H1 (cell line): Measurements from ENCODE around the gene OR8G5. TPM values are rescaled to one million over a fixed set of nuclear protein-coding genes. Genes with fewer than 3 reads are reported as not detected.

ENCODE experiments used
- CTCF ChIA-PET: fragments of 300-600 bp; sonication (Branson Sonifier 250); formaldehyde crosslinking; loops from one replicate; lab custom pipeline; 2021; ENCODE audit not compliant: partially characterized antibody; lab: Charles Lee
- POLR2A ChIA-PET: fragments of 300-600 bp; sonication (Branson Sonifier 250); formaldehyde crosslinking; loops from one replicate; lab custom pipeline; 2021; ENCODE audit warnings: inconsistent platforms; ENCODE audit not compliant: partially characterized antibody; lab: Charles Lee
- DNase-seq, 2 experiments: peaks; one replicate each; pipeline versions ENCODE4 v3.0.0 to v3.0.0-alpha.2; 2010 to 2022; ENCODE audit warnings: low spot score in 2 of 2, low read depth in 1 of 2, mixed read lengths in 1 of 2
- FAIRE-seq: peaks from 2 replicates; lab custom pipeline; 2011; peaks lifted over from hg19 to GRCh38; lab: Jason Lieb, UNC
- H2AFZ ChIP-seq: 2 replicates; pipeline ENCODE4 v1.8.1; 2012; ENCODE audit warnings: low read length, inconsistent platforms
- H2AK5ac ChIP-seq: 2 replicates; pipeline ENCODE4 v1.6.1; 2013; ENCODE audit warnings: low read depth, low read length
- H2BK120ac ChIP-seq: replicated peaks from 2 replicates; pipeline ENCODE3; 2013; ENCODE audit warnings: low read depth, low read length, inconsistent platforms
- H2BK12ac ChIP-seq: 2 replicates; pipeline ENCODE4 v1.6.1; 2013; ENCODE audit warnings: low read depth, low read length
- H2BK15ac ChIP-seq: 2 replicates; pipeline ENCODE4 v1.6.1; 2013; ENCODE audit warnings: low read length
- H2BK20ac ChIP-seq: 2 replicates; pipeline ENCODE4 v1.6.1; 2013; ENCODE audit warnings: low read length
- H2BK5ac ChIP-seq: 2 replicates; pipeline ENCODE4 v1.6.1; 2013; ENCODE audit warnings: low read depth, low read length
- H3K14ac ChIP-seq: 2 replicates; pipeline ENCODE4 v1.6.1; 2013; ENCODE audit warnings: inconsistent platforms; ENCODE audit not compliant: insufficient read length
- H3K18ac ChIP-seq: 2 replicates; pipeline ENCODE4 v1.6.1; 2013; ENCODE audit warnings: low read length; ENCODE audit errors: extremely low read depth
- H3K23ac ChIP-seq: 2 replicates; pipeline ENCODE4 v1.6.1; 2013; ENCODE audit warnings: inconsistent platforms; ENCODE audit not compliant: insufficient read length
- H3K23me2 ChIP-seq: 2 replicates; pipeline ENCODE4 v1.6.1; 2013; ENCODE audit warnings: low read depth, low read length
- H3K27ac ChIP-seq: 2 replicates; pipeline ENCODE4 v1.6.1; 2011; ENCODE audit warnings: low read depth, low read length, inconsistent platforms
- H3K27me3 ChIP-seq, 4 experiments: replicated peaks in 1 of 4; 1 replicate in 1 of 4; 2 replicates in 3 of 4; pipeline versions ENCODE4 v1.6.1 to v1.8.1; 2011 to 2013; ENCODE audit warnings: low read length in 3 of 4, mild to moderate bottlenecking in 3 of 4, inconsistent platforms in 2 of 4, mixed read lengths in 2 of 4, moderate library complexity in 1 of 4; ENCODE audit not compliant: control insufficient read depth in 3 of 4, insufficient read depth in 3 of 4; ENCODE audit errors: extremely low read depth in 1 of 4
- H3K36me3 ChIP-seq, 4 experiments: 2 replicates each; pipeline versions ENCODE4 v1.6.1 to v1.8.1; 2011 to 2013; ENCODE audit warnings: mild to moderate bottlenecking in 4 of 4, low read length in 3 of 4, moderate library complexity in 2 of 4, control low read depth in 1 of 4, inconsistent platforms in 1 of 4; ENCODE audit not compliant: insufficient read depth in 4 of 4, control insufficient read depth in 2 of 4
- H3K4ac ChIP-seq: replicated peaks from 2 replicates; pipeline ENCODE3; 2013; ENCODE audit warnings: low read length, low read depth, mixed read lengths, inconsistent platforms; ENCODE audit not compliant: insufficient read length
- H3K4me1 ChIP-seq, 4 experiments: replicated peaks in 1 of 4; 1 replicate in 1 of 4; 2 replicates in 3 of 4; pipeline versions ENCODE4 v1.6.1 to v1.8.1; 2011 to 2013; ENCODE audit warnings: low read length in 3 of 4, inconsistent platforms in 2 of 4, mixed read lengths in 1 of 4; ENCODE audit not compliant: insufficient read depth in 4 of 4, control insufficient read depth in 3 of 4
- H3K4me2 ChIP-seq, 2 experiments: 2 replicates each; pipeline versions ENCODE4 v1.6.1 to v1.8.1; 2011 to 2013; ENCODE audit warnings: low read depth in 2 of 2, low read length in 2 of 2, control low read depth in 1 of 2, inconsistent platforms in 1 of 2, mild to moderate bottlenecking in 1 of 2; ENCODE audit not compliant: insufficient read depth in 1 of 2
- H3K4me3 ChIP-seq, 4 experiments: fragments of 200-600, 300-600 bp in 1 of 4; sonication (generic), shearing (Covaris generic), sonication (Bioruptor Twin) in 1 of 4; 2 replicates each; pipeline versions ENCODE4 v1.5.1 to v1.8.1; 2011 to 2016; ENCODE audit warnings: low read length in 4 of 4, low read depth in 3 of 4, control low read depth in 2 of 4, inconsistent platforms in 2 of 4, mild to moderate bottlenecking in 2 of 4, mixed read lengths in 1 of 4, moderate library complexity in 1 of 4; ENCODE audit not compliant: insufficient read depth in 2 of 4; ENCODE audit errors: extremely low read depth in 1 of 4
- H3K56ac ChIP-seq: replicated peaks from 2 replicates; pipeline ENCODE3; 2013; ENCODE audit warnings: low read depth, mild to moderate bottlenecking, mixed read lengths, low read length, inconsistent platforms; ENCODE audit not compliant: insufficient read length
- H3K79me1 ChIP-seq: 2 replicates; pipeline ENCODE4 v1.6.1; 2013; ENCODE audit warnings: low read depth, low read length, control low read depth
- H3K79me2 ChIP-seq, 2 experiments: 2 replicates each; pipeline versions ENCODE4 v1.6.1 to v1.8.1; 2012 to 2013; ENCODE audit warnings: low read length in 2 of 2, mild to moderate bottlenecking in 2 of 2, inconsistent platforms in 1 of 2; ENCODE audit not compliant: insufficient read depth in 2 of 2, control insufficient read depth in 1 of 2
- H3K9ac ChIP-seq, 4 experiments: replicated peaks in 1 of 4; 1 replicate in 1 of 4; 2 replicates in 3 of 4; pipeline versions ENCODE4 v1.6.1 to v1.8.1; 2011 to 2013; ENCODE audit warnings: low read depth in 3 of 4, low read length in 3 of 4, control low read depth in 2 of 4, mild to moderate bottlenecking in 2 of 4, moderate library complexity in 2 of 4, inconsistent platforms in 1 of 4; ENCODE audit errors: extremely low read depth in 1 of 4
- H3K9me3 ChIP-seq, 2 experiments: 2 replicates each; pipeline versions ENCODE4 v1.6.1 to v1.8.1; 2012 to 2013; ENCODE audit warnings: mild to moderate bottlenecking in 2 of 2, moderate library complexity in 2 of 2, control low read depth in 1 of 2, inconsistent platforms in 1 of 2, low read depth in 1 of 2, low read length in 1 of 2, mixed read lengths in 1 of 2; ENCODE audit not compliant: insufficient read depth in 2 of 2
- H4K20me1 ChIP-seq, 2 experiments: replicated peaks in 1 of 2; 2 replicates each; pipeline versions ENCODE3 to v1.8.1; 2011 to 2013; ENCODE audit warnings: inconsistent platforms in 2 of 2, low read length in 2 of 2, mild to moderate bottlenecking in 1 of 2; ENCODE audit not compliant: insufficient read depth in 2 of 2, control insufficient read depth in 1 of 2
- H4K5ac ChIP-seq: 2 replicates; pipeline ENCODE4 v1.6.1; 2013; ENCODE audit warnings: low read length, low read depth, mixed read lengths, inconsistent platforms; ENCODE audit not compliant: insufficient read length
- H4K8ac ChIP-seq: 2 replicates; pipeline ENCODE4 v1.8.0; 2013; ENCODE audit warnings: mild to moderate bottlenecking, moderate library complexity, low read length, inconsistent platforms; ENCODE audit not compliant: insufficient read depth; ENCODE audit errors: extremely low read depth
- H4K91ac ChIP-seq: replicated peaks from 2 replicates; pipeline ENCODE3; 2013; ENCODE audit warnings: low read length, mixed read lengths, inconsistent platforms; ENCODE audit not compliant: insufficient read length
- RXRA ChIP-seq: IDR thresholded peaks from 2 replicates; pipeline ENCODE4 v1.6.1; 2011; ENCODE audit warnings: low read depth, mild to moderate bottlenecking, low read length, moderate library complexity; ENCODE audit not compliant: insufficient read depth
- polyA plus RNA-seq, 7 experiments: library from polyadenylated mRNA; depleted of rRNA in 3 of 7; stranded (reverse) in 5 of 7; unstranded in 2 of 7; fragments of >200 nt in 5 of 7; fragments of 200-250 nt in 2 of 7; gene quantifications; 1 replicate in 5 of 7; 2 replicates in 1 of 7; 4 replicates in 1 of 7; pipeline versions ENCODE4 v1.2.1 to v1.2.3, GENCODE V29; 2011 to 2013; ENCODE audit warnings: missing spikeins in 2 of 7, mixed read lengths in 2 of 7
- total RNA-seq: library from RNA; stranded (reverse); fragmentation: NEBNext Ultra II Directional; extraction: Animal tissue kit (Norgen Biotek cat#: 25700); gene quantifications from 2 replicates; pipeline ENCODE4 v1.2.1, GENCODE V29; 2021

OR8G5 gene
- total and polyA plus RNA-seq, 2 of the 8 experiments (the other 6 are each of a cell fraction or from before 2014, with no cell fraction given): not detected

GRCh38 chr11:124211321-124211720 is 44.9 kb upstream of the OR8G5 start:
- CTCF ChIA-PET: interaction anchor here (1.1 kb wide), 1 partner anchor 140 kb away, joined by 3 read pairs; no protein-coding TSS in a partner anchor

More at GRCh38 chr11:124211321-124211720, 44.9 kb upstream of the OR8G5 start:
- no peak for FAIRE-seq
- Histone ChIP-seq H3K79me2 (no peaks in the 10 kb centered on the region), H3K79me1 (no peaks in the 10 kb centered on the region), H4K8ac (no peak overlapping the region), H3K27me3 (no peaks in the 10 kb centered on the region), H3K23ac (no peak overlapping the region), H2BK5ac (no peak overlapping the region), H3K27ac (no peak overlapping the region), H3K36me3 (no peaks in the 10 kb centered on the region), H3K9ac (no peak overlapping the region), H3K18ac (no peak overlapping the region), H4K20me1 (no peaks in the 10 kb centered on the region), H3K56ac (no peak overlapping the region), H2AFZ (no peak overlapping the region), H2BK20ac (no peak overlapping the region), H3K4me2 (no peak overlapping the region), H2BK15ac (no peak overlapping the region), H2BK12ac (no peak overlapping the region), H2AK5ac (no peak overlapping the region), H3K9me3 (no peaks in the 10 kb centered on the region; a peak in 1 of 4 replicates), H3K4me1 (no peaks in the 10 kb centered on the region), H3K14ac (no peak overlapping the region), H3K4me3 (no peak overlapping the region), H3K23me2 (no peaks in the 10 kb centered on the region), H3K4ac (no peak overlapping the region), H4K91ac (no peak overlapping the region), H2BK120ac (no peak overlapping the region), H4K5ac (no peak overlapping the region)
- POLR2A ChIA-PET: no interaction called here
- no peak for TF ChIP-seq RXRA
- no peak for DNase-seq
